Nephron progenitor cell (in vitro differentiated cells): ENCODE measurements around the gene PPBP.

Source experiments
- DNase-seq: peaks from one replicate; pipeline ENCODE4 v3.0.0; 2021
- H3K27ac Mint-ChIP-seq: 2 replicates; pipeline ENCODE4 v1.8.0; 2021; ENCODE audit warnings: mild to moderate bottlenecking, moderate library complexity, mixed read lengths
- H3K27me3 Mint-ChIP-seq: 2 replicates; pipeline ENCODE4 v1.8.0; 2021; ENCODE audit warnings: mild to moderate bottlenecking, low read depth, mixed read lengths; ENCODE audit not compliant: poor library complexity
- H3K36me3 Mint-ChIP-seq: 2 replicates; pipeline ENCODE4 v1.8.0; 2021; ENCODE audit warnings: low read depth, mixed read lengths
- H3K4me1 Mint-ChIP-seq: 2 replicates; pipeline ENCODE4 v1.8.0; 2021; ENCODE audit warnings: mixed read lengths
- H3K4me3 Mint-ChIP-seq: 2 replicates; pipeline ENCODE4 v1.8.0; 2021; ENCODE audit warnings: mild to moderate bottlenecking, moderate library complexity, mixed read lengths
- H3K9me3 Mint-ChIP-seq: 2 replicates; pipeline ENCODE4 v1.8.0; 2021; ENCODE audit warnings: mild to moderate bottlenecking, moderate library complexity, mixed read lengths
- CTCF ChIP-seq: fragments of 200-600 bp; sonication (generic); IDR thresholded peaks from 2 replicates; pipeline ENCODE4 v1.5.0; 2021; ENCODE audit warnings: antibody characterized with exemption

The PPBP gene

GRCh38 chr4:74016068-74016467, 28.1 kb upstream of the PPBP start:
- Mint-ChIP-seq H3K27ac (no peak overlapping the region), H3K9me3 (no peaks in the 10 kb centered on the region), H3K4me1 (no peaks in the 10 kb centered on the region), H3K27me3 (peaks cover 3% of the 10 kb centered on the region), H3K4me3 (no peak overlapping the region), H3K36me3 (no peaks in the 10 kb centered on the region)
- no peak for DNase-seq
- TF ChIP-seq CTCF = no peak

DNA sequence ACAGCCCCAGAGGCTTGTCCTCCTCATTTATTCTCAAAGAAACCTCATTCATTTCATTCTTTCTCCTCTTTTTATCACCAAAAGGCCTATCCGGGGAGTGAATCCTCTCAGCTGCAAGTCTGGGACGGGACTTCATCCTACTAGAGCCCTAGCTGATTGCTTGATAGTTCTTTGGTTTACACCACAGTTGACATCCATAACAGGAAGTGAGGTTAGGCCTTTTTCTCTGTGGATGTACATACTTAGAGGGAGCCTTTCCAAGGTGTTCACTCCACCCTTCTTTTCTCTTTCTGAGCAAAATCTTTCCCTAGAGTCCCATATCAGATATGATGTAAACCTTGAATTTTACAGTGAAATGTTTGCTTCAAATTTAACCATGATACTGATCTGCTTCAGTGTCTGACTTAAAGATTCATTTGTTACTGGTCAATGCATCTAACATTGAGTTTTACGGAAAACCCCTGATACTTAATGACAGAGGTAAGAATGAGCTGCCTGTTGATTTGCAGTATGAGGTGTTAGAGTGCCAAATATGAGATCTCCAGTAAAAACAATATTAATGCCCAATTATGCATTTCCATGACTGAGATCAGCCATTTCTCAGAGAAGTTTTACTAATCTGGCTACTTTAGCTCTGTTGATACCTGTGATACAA, 27.3 kb upstream of the PPBP start:
- H3K4me3 Mint-ChIP-seq = no peak overlapping the region
- peaks cover 3% of the 10 kb centered on the region for H3K27me3 Mint-ChIP-seq
- no peak overlapping the region for H3K27ac Mint-ChIP-seq
- H3K4me1 Mint-ChIP-seq = no peaks in the 10 kb centered on the region
- no peaks in the 10 kb centered on the region for H3K9me3 Mint-ChIP-seq
- DNase-seq = no peak
- TF ChIP-seq CTCF = no peak
- H3K36me3 Mint-ChIP-seq = no peaks in the 10 kb centered on the region

DNA sequence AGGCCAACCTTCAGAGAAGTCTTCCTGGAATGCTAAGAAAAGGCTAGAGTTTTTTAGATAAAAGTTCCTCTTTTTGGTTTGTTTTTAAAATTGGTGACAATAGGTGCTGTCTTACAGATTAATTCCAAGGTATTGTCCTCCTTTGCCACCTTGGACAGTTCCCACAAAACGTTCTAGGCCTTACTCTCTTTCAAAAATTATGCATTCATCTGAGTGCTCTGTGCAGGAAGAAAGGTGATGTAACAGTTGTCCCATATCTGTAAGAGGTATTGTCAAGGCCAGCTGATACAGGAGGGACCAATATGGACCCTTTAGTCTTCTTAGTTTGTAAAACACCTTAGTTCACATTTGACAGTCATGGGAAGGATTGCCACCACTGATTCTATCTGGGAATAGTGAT, 26.3 kb upstream of the PPBP start:
- no peak for TF ChIP-seq CTCF
- Mint-ChIP-seq H3K36me3 (no peaks in the 10 kb centered on the region), H3K27me3 (peaks cover 3% of the 10 kb centered on the region), H3K9me3 (no peaks in the 10 kb centered on the region), H3K4me3 (no peak overlapping the region), H3K27ac (no peak overlapping the region), H3K4me1 (no peaks in the 10 kb centered on the region)
- DNase-seq = no peak

- no peak for TF ChIP-seq CTCF
- H3K36me3 Mint-ChIP-seq = no peaks in the 10 kb centered on the region
- H3K4me3 Mint-ChIP-seq = no peak overlapping the region
- no peak for DNase-seq
- H3K27ac Mint-ChIP-seq = no peak overlapping the region
- H3K27me3 Mint-ChIP-seq = peaks cover 3% of the 10 kb centered on the region
- H3K9me3 Mint-ChIP-seq = no peaks in the 10 kb centered on the region
- no peaks in the 10 kb centered on the region for H3K4me1 Mint-ChIP-seq
Observed at GRCh38 chr4:74013264-74013663, 25.3 kb upstream of the PPBP start.

DNA sequence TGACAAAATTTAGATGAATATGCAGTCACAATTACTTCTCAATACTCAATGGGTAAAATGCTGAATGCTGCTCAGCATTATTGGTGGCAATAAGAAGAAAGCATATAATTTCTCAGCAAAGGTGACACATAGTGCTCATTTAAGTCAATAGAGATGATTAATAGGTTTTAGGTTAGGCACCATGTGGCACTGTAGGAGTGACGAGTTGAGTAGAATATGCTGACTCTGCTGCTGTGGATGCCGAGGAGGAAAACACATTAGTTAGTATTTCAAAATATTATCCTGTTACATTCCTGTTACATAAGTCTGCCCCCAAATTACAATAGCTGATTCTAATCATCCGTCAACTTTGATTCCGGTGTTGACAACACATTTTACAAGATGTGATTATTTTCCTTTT, 24.1 kb upstream of the PPBP start:
- DNase-seq = no peak
- no peaks in the 10 kb centered on the region for H3K4me1 Mint-ChIP-seq
- H3K27me3 Mint-ChIP-seq = no peaks in the 10 kb centered on the region
- H3K9me3 Mint-ChIP-seq = no peaks in the 10 kb centered on the region
- TF ChIP-seq CTCF = no peak
- H3K27ac Mint-ChIP-seq = no peak overlapping the region
- H3K4me3 Mint-ChIP-seq = no peak overlapping the region
- no peaks in the 10 kb centered on the region for H3K36me3 Mint-ChIP-seq

DNA sequence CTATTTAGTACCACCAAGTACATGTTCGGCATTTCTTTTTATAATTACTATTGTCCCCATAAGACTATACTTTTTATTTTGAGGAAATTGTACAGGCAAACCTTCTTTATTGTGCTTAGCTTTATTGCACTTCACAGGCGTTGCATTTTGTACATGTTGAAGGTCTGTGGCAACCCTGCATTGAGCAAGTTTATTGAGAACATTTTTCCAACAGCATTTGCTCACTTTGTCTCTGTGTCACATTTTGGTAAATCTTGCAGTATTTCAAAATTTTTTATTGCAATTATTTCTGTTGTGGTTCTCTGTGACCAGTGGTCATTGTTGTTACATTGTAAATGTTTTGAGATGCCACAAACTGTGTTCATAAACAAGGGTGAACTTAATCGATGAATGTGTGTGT, 21.3 kb upstream of the PPBP start:
- Mint-ChIP-seq H3K27me3 (no peaks in the 10 kb centered on the region), H3K36me3 (no peaks in the 10 kb centered on the region), H3K4me1 (no peaks in the 10 kb centered on the region), H3K4me3 (no peak overlapping the region), H3K9me3 (no peaks in the 10 kb centered on the region), H3K27ac (no peak overlapping the region)
- TF ChIP-seq CTCF = no peak
- DNase-seq = no peak
